GM18951 (cell line): Measurements from ENCODE around the gene GNB1L.
A peak's percentile ranks its signal among the peaks of the same experiment; 100 is the strongest.

Source experiments
- POLR2A ChIP-seq: IDR thresholded peaks from 4 replicates; pipeline ENCODE4 v1.6.1; 2011; ENCODE audit warnings: mild to moderate bottlenecking; ENCODE audit not compliant: insufficient read length, insufficient read depth; ENCODE audit errors: extremely low read depth
- in situ Hi-C: fragments of 300-500 bp; cut with MboI; formaldehyde crosslinking; loops from one replicate; pipeline ENCODE4 v1.12.0; 2022; ENCODE audit warnings: low sequenced_read_pairs, mixed read lengths, inconsistent platforms; ENCODE audit not compliant: unreplicated experiment

Gene GNB1L

GRCh38 chr22:19854778-19855503 is at the start of gene GNB1L, which contains the start of gene RTL10:
TSS of gene GNB1L (minus strand) at chr22:19854874. CDS start at chr22:19821355, 33,519 bp downstream.
TSS of gene RTL10 (minus strand) at chr22:19854874. CDS start at chr22:19852261, 2,613 bp downstream.
- TF ChIP-seq POLR2A = peak; percentile 98
- in situ Hi-C loops = no loop called here

- TF ChIP-seq POLR2A = no peak
- in situ Hi-C loops = no loop called here
Observed at GRCh38 chr22:19904174-19904856, 49.6 kb upstream of the GNB1L start.

- TF ChIP-seq POLR2A = no peak
- in situ Hi-C loops = no loop called here
Observed at GRCh38 chr22:19903513-19903912, 48.8 kb upstream of the GNB1L start.

- TF ChIP-seq POLR2A = no peak
- in situ Hi-C loops = no loop called here
Observed at GRCh38 chr22:19903031-19903430, 48.4 kb upstream of the GNB1L start.

- in situ Hi-C loops = no loop called here
- TF ChIP-seq POLR2A = no peak
Observed at GRCh38 chr22:19902245-19902715, 47.6 kb upstream of the GNB1L start.

GRCh38 chr22:19901577-19902244 is 47.0 kb upstream of the GNB1L start:
- in situ Hi-C loops = no loop called here
- TF ChIP-seq POLR2A = no peak

- no peak for TF ChIP-seq POLR2A
- in situ Hi-C loops = no loop called here
Observed at GRCh38 chr22:19900707-19901436, 46.2 kb upstream of the GNB1L start.

- TF ChIP-seq POLR2A = no peak
- in situ Hi-C loops = no loop called here
Observed at GRCh38 chr22:19898831-19899567, 44.3 kb upstream of the GNB1L start.

- no peak for TF ChIP-seq POLR2A
- in situ Hi-C loops = no loop called here
Observed at GRCh38 chr22:19898145-19898544, 43.5 kb upstream of the GNB1L start.

- TF ChIP-seq POLR2A = no peak
- in situ Hi-C loops = no loop called here
Observed at GRCh38 chr22:19897726-19898125, 43.1 kb upstream of the GNB1L start.

GRCh38 chr22:19896665-19897355 is 42.1 kb upstream of the GNB1L start:
- in situ Hi-C loops = no loop called here
- TF ChIP-seq POLR2A = no peak

GRCh38 chr22:19895160-19895849 is 40.6 kb upstream of the GNB1L start:
- in situ Hi-C loops = no loop called here
- TF ChIP-seq POLR2A = no peak

GRCh38 chr22:19893363-19893762 is 38.7 kb upstream of the GNB1L start:
- TF ChIP-seq POLR2A = no peak
- in situ Hi-C loops = no loop called here
